SK-N-SH (cell line): ENCODE results near the gene BNIP5. TPM values are rescaled to one million over a fixed set of nuclear protein-coding genes. Genes with fewer than 3 reads are reported as not detected.

Experiments
- CTCF ChIA-PET: fragments of 300-600, 350-600 bp; formaldehyde crosslinking; extraction: SDS; loops from one replicate; lab custom pipeline; 2021; lab: Yijun Ruan, JAX
- POLR2A ChIA-PET: fragments of 350-600 bp; sonication (Branson Sonifier 250); formaldehyde crosslinking; extraction: SDS; loops from one replicate; lab custom pipeline; 2020; ENCODE audit warnings: antibody characterized with exemption, inconsistent platforms; lab: Yijun Ruan, JAX
- DNase-seq: peaks from one replicate; pipeline ENCODE4 v3.0.0; 2012
- H2AFZ ChIP-seq: fragments of 200-600 bp; sonication (generic); 2 replicates; pipeline ENCODE4 v1.8.1; 2016; ENCODE audit warnings: antibody characterized with exemption, mild to moderate bottlenecking, low read depth
- H3F3A ChIP-seq: fragments of 200-600 bp; sonication (generic); replicated peaks from 2 replicates; pipeline ENCODE3; 2016; ENCODE audit warnings: antibody characterized with exemption, mild to moderate bottlenecking; ENCODE audit not compliant: insufficient read depth
- H3K27ac ChIP-seq, 2 experiments: fragments of 200-500 bp in 1 of 2; fragments of 200-600 bp in 1 of 2; sonication (Bioruptor generic) in 1 of 2; sonication (generic), shearing (Covaris generic) in 1 of 2; 2 replicates each; pipeline versions ENCODE4 v1.5.1 to v1.6.1; 2014 to 2016; ENCODE audit warnings: low read depth in 2 of 2, inconsistent platforms in 1 of 2, low read length in 1 of 2, mild to moderate bottlenecking in 1 of 2, mixed read lengths in 1 of 2
- H3K27me3 ChIP-seq: fragments of 200-600 bp; sonication (generic), shearing (Covaris generic); 2 replicates; pipeline ENCODE4 v1.6.1; 2016; ENCODE audit warnings: mixed run types; ENCODE audit not compliant: insufficient read depth
- H3K36me3 ChIP-seq, 2 experiments: fragments of 200-500 bp in 1 of 2; fragments of 200-600 bp in 1 of 2; sonication (Bioruptor generic) in 1 of 2; sonication (generic) in 1 of 2; replicated peaks in 1 of 2; 2 replicates each; pipeline versions ENCODE3 to v1.5.1; 2014 to 2016; ENCODE audit warnings: low read length in 1 of 2, mild to moderate bottlenecking in 1 of 2; ENCODE audit not compliant: insufficient read depth in 2 of 2, control insufficient read depth in 1 of 2
- H3K4me1 ChIP-seq, 2 experiments: fragments of 200-500 bp in 1 of 2; fragments of 200-600 bp in 1 of 2; sonication (Bioruptor generic) in 1 of 2; sonication (generic), shearing (Covaris generic) in 1 of 2; 2 replicates each; pipeline versions ENCODE4 v1.5.1 to v1.6.1; 2014 to 2016; ENCODE audit warnings: low read depth in 1 of 2, low read length in 1 of 2, mixed run types in 1 of 2; ENCODE audit not compliant: insufficient read depth in 2 of 2, control insufficient read depth in 1 of 2
- H3K4me2 ChIP-seq: fragments of 200-600 bp; sonication (generic), shearing (Covaris generic); 2 replicates; pipeline ENCODE4 v1.6.1; 2017; ENCODE audit warnings: mixed run types
- H3K4me3 ChIP-seq, 2 experiments: fragments of 200-500 bp in 1 of 2; fragments of 200-600 bp in 1 of 2; sonication (Bioruptor generic) in 1 of 2; sonication (generic), shearing (Covaris generic) in 1 of 2; 2 replicates each; pipeline versions ENCODE4 v1.5.1 to v1.8.1; 2014 to 2016; ENCODE audit warnings: low read depth in 2 of 2, inconsistent platforms in 1 of 2, low read length in 1 of 2, mild to moderate bottlenecking in 1 of 2, mixed read lengths in 1 of 2, moderate library complexity in 1 of 2
- H3K79me2 ChIP-seq: fragments of 200-600 bp; sonication (generic); 2 replicates; pipeline ENCODE4 v1.8.1; 2017; ENCODE audit warnings: mild to moderate bottlenecking; ENCODE audit not compliant: insufficient read depth
- H3K9ac ChIP-seq: fragments of 200-600 bp; sonication (generic); 2 replicates; pipeline ENCODE4 v1.6.1; 2017; ENCODE audit warnings: mixed run types
- H3K9me2 ChIP-seq: fragments of 200-600 bp; sonication (generic); 2 replicates; pipeline ENCODE4 v1.6.1; 2017; ENCODE audit warnings: mixed run types
- H3K9me3 ChIP-seq: fragments of 200-600 bp; sonication (generic); 2 replicates; pipeline ENCODE4 v1.6.1; 2017; ENCODE audit warnings: mixed run types, mild to moderate bottlenecking, moderate library complexity
- H4K20me1 ChIP-seq: fragments of 200-600 bp; sonication (generic); 2 replicates; pipeline ENCODE4 v1.6.1; 2017; ENCODE audit warnings: mild to moderate bottlenecking, mixed run types; ENCODE audit not compliant: insufficient read depth
- CHD2 ChIP-seq: fragments of 150-350 bp; IDR thresholded peaks from 2 replicates; pipeline ENCODE4 v1.6.1; 2018; ENCODE audit warnings: low read length; ENCODE audit not compliant: partially characterized antibody
- ELF1 ChIP-seq: IDR thresholded peaks from 2 replicates; pipeline ENCODE4 v1.4.0; 2012
- FOXJ3 ChIP-seq: sonication (generic); formaldehyde crosslinking; IDR thresholded peaks from 2 replicates; pipeline ENCODE4 v1.5.1; 2020; ENCODE audit warnings: mild to moderate bottlenecking, missing genetic modification reagents
- FOXM1 ChIP-seq: IDR thresholded peaks from 2 replicates; pipeline ENCODE4 v1.4.0; 2012; ENCODE audit warnings: low read depth, mild to moderate bottlenecking
- GATA2 ChIP-seq: sonication (generic); formaldehyde crosslinking; IDR thresholded peaks from 2 replicates; pipeline ENCODE4 v1.5.0; 2020; ENCODE audit warnings: mild to moderate bottlenecking, missing genetic modification reagents
- JUND ChIP-seq: IDR thresholded peaks from 2 replicates; pipeline ENCODE4 v1.4.0; 2012
- MEF2A ChIP-seq: IDR thresholded peaks from 2 replicates; pipeline ENCODE4 v1.4.0; 2012; ENCODE audit warnings: low read depth, borderline replicate concordance
- POLR2AphosphoS5 ChIP-seq: IDR thresholded peaks from 2 replicates; pipeline ENCODE4 v1.6.1; 2012; ENCODE audit warnings: low read depth, low read length
- RAD21 ChIP-seq: IDR thresholded peaks from 2 replicates; pipeline ENCODE4 v1.6.1; 2012; ENCODE audit warnings: mild to moderate bottlenecking, low read length
- SIN3A ChIP-seq: IDR thresholded peaks from 2 replicates; pipeline ENCODE4 v1.6.1; 2012; ENCODE audit warnings: low read depth, mild to moderate bottlenecking, low read length, moderate library complexity, borderline replicate concordance
- SMC3 ChIP-seq: IDR thresholded peaks from 2 replicates; pipeline ENCODE4 v1.6.1; 2012; ENCODE audit warnings: low read depth, low read length, improper control_type of control experiment
- TCF12 ChIP-seq: IDR thresholded peaks from 2 replicates; pipeline ENCODE4 v1.4.0; 2012
- TEAD4 ChIP-seq: IDR thresholded peaks from 2 replicates; pipeline ENCODE4 v1.4.0; 2012; ENCODE audit warnings: mild to moderate bottlenecking, borderline replicate concordance; ENCODE audit not compliant: insufficient read depth
- USF1 ChIP-seq: IDR thresholded peaks from 2 replicates; pipeline ENCODE4 v1.4.0; 2012; ENCODE audit warnings: low read depth, borderline replicate concordance
- USF2 ChIP-seq: fragments of 150-350 bp; IDR thresholded peaks from 2 replicates; pipeline ENCODE4 v1.6.1; 2017; ENCODE audit warnings: antibody characterized with exemption, low read length, low read depth, borderline replicate concordance
- YY1 ChIP-seq: IDR thresholded peaks from 2 replicates; pipeline ENCODE4 v1.4.0; 2012; ENCODE audit warnings: low read depth, mild to moderate bottlenecking
- WGBS: methylation state at CpG from one replicate; pipeline ENCODE4 v1.1.6; 2017; ENCODE audit warnings: low lambda C conversion rate; 5-methylcytosine and 5-hydroxymethylcytosine counted together
- polyA plus RNA-seq, 3 experiments: library from polyadenylated mRNA; depleted of rRNA; stranded (reverse); fragments of >200 nt; gene quantifications; 2 replicates each; pipeline ENCODE4 v1.2.3, GENCODE V29; 2012
- TF ChIP-seq, protein P1 (sequence below): IDR thresholded peaks from 2 replicates; pipeline ENCODE4 v1.4.0; 2012; ENCODE audit warnings: low read depth
- TF ChIP-seq, protein P2 (sequence below): fragments of 200-600 bp; sonication (generic); IDR thresholded peaks from 2 replicates; pipeline ENCODE4 v1.6.1; 2017; ENCODE audit warnings: antibody characterized with exemption, mild to moderate bottlenecking, moderate library complexity

Gene BNIP5
- polyA plus RNA-seq, 1 of the 3 experiments (the other 2 are of a cell fraction), result not detected

DNA sequence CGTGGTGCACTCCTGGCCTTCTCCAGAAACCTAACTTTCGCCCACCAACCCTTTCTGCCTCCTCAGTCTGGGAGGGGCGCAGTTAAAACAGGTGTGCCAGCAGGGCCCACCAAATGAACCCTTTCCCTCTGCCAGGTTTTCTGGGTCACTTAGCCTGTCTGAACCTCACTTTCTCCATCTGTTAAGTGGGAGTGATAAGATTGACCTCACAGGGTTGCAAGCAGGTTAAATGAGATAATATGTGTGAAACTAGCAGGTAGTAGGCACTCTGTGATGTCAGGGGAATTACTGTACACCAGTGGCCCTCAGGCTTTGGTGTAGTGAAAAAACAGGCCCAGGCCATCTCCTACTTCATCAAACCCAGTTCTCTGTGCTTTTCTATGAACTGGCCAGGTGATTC is 14.1 kb downstream of the BNIP5 start:
- Histone ChIP-seq H3K9ac (no peak overlapping the region), H3K4me1 (peaks cover 0 to 17% of the 10 kb centered on the region in 2 experiments; a peak in 1 of 4 replicates), H3K9me3 (no peaks in the 10 kb centered on the region), H4K20me1 (no peaks in the 10 kb centered on the region), H3F3A (no peaks in the 10 kb centered on the region), H3K4me2 (no peak overlapping the region), H3K27me3 (no peaks in the 10 kb centered on the region), H3K4me3 (no peak overlapping the region), H2AFZ (no peak overlapping the region), H3K9me2 (no peaks in the 10 kb centered on the region), H3K79me2 (no peaks in the 10 kb centered on the region), H3K36me3 (no peaks in the 10 kb centered on the region), H3K27ac (no peak overlapping the region; a peak in 1 of 4 replicates)
- DNase-seq, result no peak
- WGBS, result 63% methylated on average over 3 of the region's 3 CpGs
- ChIA-PET CTCF (interaction anchor here (3.7 to 15.1 kb wide), 2 partner anchors 18 to 19 kb away, joined by 17 to 123 read pairs; no protein-coding TSS in a partner anchor), POLR2A (no interaction called here)
- TF ChIP-seq POLR2AphosphoS5, result no peak
- no peak for TF ChIP-seq TEAD4
- TF ChIP-seq SIN3A, result no peak
- TF ChIP-seq YY1, result no peak
- no peak for TF ChIP-seq FOXM1
- TF ChIP-seq SMC3, result no peak
- TF ChIP-seq, protein P1, sequence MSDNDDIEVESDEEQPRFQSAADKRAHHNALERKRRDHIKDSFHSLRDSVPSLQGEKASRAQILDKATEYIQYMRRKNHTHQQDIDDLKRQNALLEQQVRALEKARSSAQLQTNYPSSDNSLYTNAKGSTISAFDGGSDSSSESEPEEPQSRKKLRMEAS, result no peak

DNA sequence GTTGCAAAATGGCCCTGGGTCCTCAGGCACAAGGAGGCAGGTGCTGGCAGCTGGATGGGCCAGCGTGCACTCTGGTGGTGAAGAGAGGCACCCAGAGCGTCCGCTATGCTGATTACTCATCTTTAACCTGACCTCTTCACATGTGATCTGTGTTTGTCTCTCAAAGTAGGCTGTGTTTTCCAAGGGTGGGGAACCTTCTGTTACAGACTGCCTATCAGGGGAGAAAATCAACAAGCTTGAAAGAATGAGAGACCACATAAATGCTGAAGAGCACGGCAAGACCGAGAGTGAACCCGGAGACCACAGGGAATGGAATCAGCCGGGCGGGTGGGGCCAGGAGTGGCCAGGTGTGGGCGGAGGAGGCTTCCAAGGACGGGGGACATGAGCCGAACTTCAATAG is 16.2 kb downstream of the BNIP5 start:
- no peaks in the 10 kb centered on the region; the same call in 1 of the 2 replicates for H3K27me3 ChIP-seq
- 82% methylated on average over 10 of the region's 11 CpGs for WGBS

DNA sequence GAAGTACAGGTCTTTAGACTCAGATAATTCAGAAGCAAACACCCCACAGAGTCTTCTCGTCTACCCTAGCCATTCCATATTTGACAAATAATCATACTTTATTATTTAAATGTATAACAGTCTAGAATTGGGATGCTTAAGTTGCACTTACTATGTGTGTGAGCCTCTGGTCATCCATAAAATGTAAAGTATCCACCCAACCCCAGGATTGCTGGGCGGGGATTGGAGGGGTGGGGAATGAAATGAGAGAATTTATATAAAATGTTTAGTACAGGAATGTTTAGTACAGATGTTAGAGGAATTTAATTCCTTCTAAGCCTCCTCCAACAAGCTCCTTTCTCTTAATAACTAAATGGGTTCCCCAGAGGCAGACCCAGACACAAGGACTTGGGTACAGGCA is 16.9 kb downstream of the BNIP5 start:
- no peak for DNase-seq
- ChIA-PET POLR2A (no interaction called here), CTCF (interaction anchor here (0.5 to 15.1 kb wide), 6 partner anchors 12 to 642 kb away, joined by 3 to 123 read pairs (median 5); no protein-coding TSS in a partner anchor)
- no peak overlapping the region for H3K4me3 ChIP-seq
- no peaks in the 10 kb centered on the region for H3K79me2 ChIP-seq
- no peaks in the 10 kb centered on the region for H3K9me2 ChIP-seq
- no peak overlapping the region for H3K9ac ChIP-seq
- no peaks in the 10 kb centered on the region for H3K36me3 ChIP-seq
- no peak overlapping the region for H3K4me2 ChIP-seq
- no peak overlapping the region for H3K27ac ChIP-seq
- H3K9me3 ChIP-seq, result no peaks in the 10 kb centered on the region
- H3K27me3 ChIP-seq, result no peaks in the 10 kb centered on the region; the same call in 1 of the 2 replicates
- no peaks in the 10 kb centered on the region for H3F3A ChIP-seq
- 82% methylated on average over 2 of the region's 2 CpGs for WGBS
- peaks cover 0 to 8% of the 10 kb centered on the region in 2 experiments; a peak in 1 of 4 replicates for H3K4me1 ChIP-seq
- H2AFZ ChIP-seq, result no peak overlapping the region
- no peaks in the 10 kb centered on the region for H4K20me1 ChIP-seq
- TF ChIP-seq, protein P2, sequence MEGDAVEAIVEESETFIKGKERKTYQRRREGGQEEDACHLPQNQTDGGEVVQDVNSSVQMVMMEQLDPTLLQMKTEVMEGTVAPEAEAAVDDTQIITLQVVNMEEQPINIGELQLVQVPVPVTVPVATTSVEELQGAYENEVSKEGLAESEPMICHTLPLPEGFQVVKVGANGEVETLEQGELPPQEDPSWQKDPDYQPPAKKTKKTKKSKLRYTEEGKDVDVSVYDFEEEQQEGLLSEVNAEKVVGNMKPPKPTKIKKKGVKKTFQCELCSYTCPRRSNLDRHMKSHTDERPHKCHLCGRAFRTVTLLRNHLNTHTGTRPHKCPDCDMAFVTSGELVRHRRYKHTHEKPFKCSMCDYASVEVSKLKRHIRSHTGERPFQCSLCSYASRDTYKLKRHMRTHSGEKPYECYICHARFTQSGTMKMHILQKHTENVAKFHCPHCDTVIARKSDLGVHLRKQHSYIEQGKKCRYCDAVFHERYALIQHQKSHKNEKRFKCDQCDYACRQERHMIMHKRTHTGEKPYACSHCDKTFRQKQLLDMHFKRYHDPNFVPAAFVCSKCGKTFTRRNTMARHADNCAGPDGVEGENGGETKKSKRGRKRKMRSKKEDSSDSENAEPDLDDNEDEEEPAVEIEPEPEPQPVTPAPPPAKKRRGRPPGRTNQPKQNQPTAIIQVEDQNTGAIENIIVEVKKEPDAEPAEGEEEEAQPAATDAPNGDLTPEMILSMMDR, result no peak
- TF ChIP-seq POLR2AphosphoS5 (no peak), RAD21 (no peak), USF2 (no peak), TEAD4 (no peak), GATA2 (no peak), ELF1 (no peak), TCF12 (no peak), CHD2 (no peak), USF1 (no peak), JUND (no peak), FOXJ3 (CRISPR knock-in tag) (no peak), MEF2A (no peak)
- TF ChIP-seq, protein P1, result no peak

More for the DNA sequence above, 16.2 kb downstream of the BNIP5 start:
- Histone ChIP-seq H3K9ac (no peak overlapping the region), H3K4me2 (no peak overlapping the region), H2AFZ (no peak overlapping the region), H3F3A (no peaks in the 10 kb centered on the region), H3K4me3 (no peak overlapping the region), H4K20me1 (no peaks in the 10 kb centered on the region), H3K36me3 (no peaks in the 10 kb centered on the region), H3K9me3 (no peaks in the 10 kb centered on the region), H3K27ac (no peak overlapping the region), H3K4me1 (peaks cover 0 to 8% of the 10 kb centered on the region in 2 experiments; a peak in 1 of 4 replicates), H3K79me2 (no peaks in the 10 kb centered on the region), H3K9me2 (no peaks in the 10 kb centered on the region)
- ChIA-PET POLR2A (no interaction called here), CTCF (interaction anchor here (1.0 to 15.1 kb wide), 5 partner anchors 17 to 93 kb away, joined by 4 to 123 read pairs (median 6); no protein-coding TSS in a partner anchor)
- DNase-seq, result no peak
- TF ChIP-seq ELF1 (no peak), FOXM1 (no peak), FOXJ3 (CRISPR knock-in tag) (no peak), TEAD4 (no peak)
